ENCODE results near the gene C19orf53. TPM values are rescaled to one million over a fixed set of nuclear protein-coding genes. Genes with fewer than 3 reads are reported as not detected.

The C19orf53 gene
- total RNA-seq, 1 donor from 2014 or later, result 98.4 TPM

- H3K27ac Mint-ChIP-seq (ENCODE audit: unreplicated experiment), result no peak overlapping the region
- peak overlapping the region; percentile 52 for H3K4me3 Mint-ChIP-seq (ENCODE audit: unreplicated experiment)
- no peaks in the 10 kb centered on the region for H3K9me3 Mint-ChIP-seq (ENCODE audit: unreplicated experiment)
- no peak for DNase-seq (ENCODE audit: low spot score)
- no peaks in the 10 kb centered on the region for H3K4me1 Mint-ChIP-seq (ENCODE audit: unreplicated experiment)
- TF ChIP-seq, protein P1, sequence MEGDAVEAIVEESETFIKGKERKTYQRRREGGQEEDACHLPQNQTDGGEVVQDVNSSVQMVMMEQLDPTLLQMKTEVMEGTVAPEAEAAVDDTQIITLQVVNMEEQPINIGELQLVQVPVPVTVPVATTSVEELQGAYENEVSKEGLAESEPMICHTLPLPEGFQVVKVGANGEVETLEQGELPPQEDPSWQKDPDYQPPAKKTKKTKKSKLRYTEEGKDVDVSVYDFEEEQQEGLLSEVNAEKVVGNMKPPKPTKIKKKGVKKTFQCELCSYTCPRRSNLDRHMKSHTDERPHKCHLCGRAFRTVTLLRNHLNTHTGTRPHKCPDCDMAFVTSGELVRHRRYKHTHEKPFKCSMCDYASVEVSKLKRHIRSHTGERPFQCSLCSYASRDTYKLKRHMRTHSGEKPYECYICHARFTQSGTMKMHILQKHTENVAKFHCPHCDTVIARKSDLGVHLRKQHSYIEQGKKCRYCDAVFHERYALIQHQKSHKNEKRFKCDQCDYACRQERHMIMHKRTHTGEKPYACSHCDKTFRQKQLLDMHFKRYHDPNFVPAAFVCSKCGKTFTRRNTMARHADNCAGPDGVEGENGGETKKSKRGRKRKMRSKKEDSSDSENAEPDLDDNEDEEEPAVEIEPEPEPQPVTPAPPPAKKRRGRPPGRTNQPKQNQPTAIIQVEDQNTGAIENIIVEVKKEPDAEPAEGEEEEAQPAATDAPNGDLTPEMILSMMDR (IDR thresholded peaks at IDR 0.05; ENCODE audit: unreplicated experiment), result no peak
- H3K36me3 Mint-ChIP-seq (ENCODE audit: low read depth, unreplicated experiment), result peaks cover 39% of the 10 kb centered on the region
- H3K27me3 Mint-ChIP-seq (ENCODE audit: unreplicated experiment), result peaks cover 4% of the 10 kb centered on the region
Observed at GRCh38 chr19:13823256-13823655, 49.0 kb downstream of the C19orf53 start.

- Mint-ChIP-seq H3K36me3 (ENCODE audit: low read depth, unreplicated experiment) (peaks cover 46% of the 10 kb centered on the region), H3K27ac (ENCODE audit: unreplicated experiment) (no peak overlapping the region), H3K4me3 (ENCODE audit: unreplicated experiment) (no peak overlapping the region), H3K4me1 (ENCODE audit: unreplicated experiment) (no peaks in the 10 kb centered on the region), H3K27me3 (ENCODE audit: unreplicated experiment) (peaks cover 7% of the 10 kb centered on the region), H3K9me3 (ENCODE audit: unreplicated experiment) (no peaks in the 10 kb centered on the region)
- TF ChIP-seq, protein P1 (IDR thresholded peaks at IDR 0.05; ENCODE audit: unreplicated experiment), result no peak
- no peak for DNase-seq (ENCODE audit: low spot score)
Observed at GRCh38 chr19:13823901-13824300, 49.6 kb downstream of the C19orf53 start.

- H3K27ac Mint-ChIP-seq (ENCODE audit: unreplicated experiment), result no peak overlapping the region
- peaks cover 7% of the 10 kb centered on the region for H3K27me3 Mint-ChIP-seq (ENCODE audit: unreplicated experiment)
- H3K36me3 Mint-ChIP-seq (ENCODE audit: low read depth, unreplicated experiment), result peaks cover 47% of the 10 kb centered on the region
- no peak for DNase-seq (ENCODE audit: low spot score)
- H3K4me1 Mint-ChIP-seq (ENCODE audit: unreplicated experiment), result no peaks in the 10 kb centered on the region
- H3K4me3 Mint-ChIP-seq (ENCODE audit: unreplicated experiment), result no peak overlapping the region
- TF ChIP-seq, protein P1 (IDR thresholded peaks at IDR 0.05; ENCODE audit: unreplicated experiment), result no peak
- H3K9me3 Mint-ChIP-seq (ENCODE audit: unreplicated experiment), result no peaks in the 10 kb centered on the region
Observed at GRCh38 chr19:13824703-13825102, 50.4 kb downstream of the C19orf53 start.

- Mint-ChIP-seq H3K4me3 (ENCODE audit: unreplicated experiment) (peak overlapping the region; percentile 44), H3K36me3 (ENCODE audit: low read depth, unreplicated experiment) (peaks cover 45% of the 10 kb centered on the region), H3K4me1 (ENCODE audit: unreplicated experiment) (no peaks in the 10 kb centered on the region), H3K9me3 (ENCODE audit: unreplicated experiment) (no peaks in the 10 kb centered on the region), H3K27ac (ENCODE audit: unreplicated experiment) (peak overlapping the region; percentile 36), H3K27me3 (ENCODE audit: unreplicated experiment) (peaks cover 7% of the 10 kb centered on the region)
- TF ChIP-seq, protein P1 (IDR thresholded peaks at IDR 0.05; ENCODE audit: unreplicated experiment), result no peak
- DNase-seq (ENCODE audit: low spot score), result no peak
Observed at GRCh38 chr19:13825489-13826441, 51.5 kb downstream of the C19orf53 start.

- Mint-ChIP-seq H3K27me3 (ENCODE audit: unreplicated experiment) (peaks cover 11% of the 10 kb centered on the region), H3K4me1 (ENCODE audit: unreplicated experiment) (no peaks in the 10 kb centered on the region), H3K27ac (ENCODE audit: unreplicated experiment) (no peak overlapping the region), H3K36me3 (ENCODE audit: low read depth, unreplicated experiment) (peaks cover 47% of the 10 kb centered on the region), H3K9me3 (ENCODE audit: unreplicated experiment) (no peaks in the 10 kb centered on the region), H3K4me3 (ENCODE audit: unreplicated experiment) (no peak overlapping the region)
- TF ChIP-seq, protein P1 (IDR thresholded peaks at IDR 0.05; ENCODE audit: unreplicated experiment), result no peak
- DNase-seq (ENCODE audit: low spot score), result no peak
Observed at GRCh38 chr19:13826652-13827235, 52.5 kb downstream of the C19orf53 start.

All from endothelial cell (in vitro differentiated cells).